ENCODE data around the gene THSD7B. TPM values are rescaled to one million over a fixed set of nuclear protein-coding genes. Genes with fewer than 3 reads are reported as not detected.
"Not testable (repeated sequence)": the region's sequence is repeated elsewhere in the genome, so short reads cannot be mapped to it uniquely, and the experiment has no call there.

Gene THSD7B
- total and polyA plus RNA-seq, 3 experiments from 2014 or later, result not detected

DNA sequence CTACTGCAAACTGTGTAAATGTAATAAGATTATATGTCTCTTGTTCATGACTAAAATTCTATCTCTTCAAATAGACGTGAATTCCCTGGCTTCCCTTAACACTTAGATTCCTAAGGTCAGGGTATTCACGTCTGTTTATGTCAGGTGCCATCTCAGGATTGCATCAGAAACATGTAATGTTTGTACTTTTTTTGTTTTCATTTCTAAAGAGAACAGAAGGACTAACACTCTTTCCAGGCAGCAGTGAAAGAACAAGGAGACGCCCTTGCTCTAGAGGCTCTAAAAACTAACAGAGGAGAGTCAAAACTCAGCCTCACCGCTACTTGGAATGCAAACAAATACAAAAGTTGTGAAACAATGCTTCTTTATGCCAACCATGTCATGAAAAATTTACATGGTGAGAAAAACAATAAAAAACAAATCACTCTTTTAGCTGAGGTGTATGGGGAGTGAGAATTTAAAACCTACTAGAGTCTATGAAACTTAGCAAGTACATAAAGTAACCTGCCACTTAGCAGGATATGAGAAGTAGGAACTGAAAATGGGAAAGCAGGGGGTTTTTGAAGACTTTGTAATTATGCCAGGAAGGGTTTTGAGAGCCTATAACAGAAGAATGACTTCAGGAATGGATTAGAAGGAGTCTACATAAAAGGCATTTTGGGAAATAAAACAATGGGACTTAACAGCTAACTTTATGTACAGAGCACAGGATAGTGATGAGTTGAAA, 522.7 kb downstream of the THSD7B start:
- no peaks in the 10 kb centered on the region for H3K9me3 ChIP-seq (ENCODE audit: low read length)
- no peak for DNase-seq
- peaks cover 0 to 2% of the 10 kb centered on the region in 2 donors for H3K27me3 Mint-ChIP-seq
- no peak overlapping the region for H3K4me3 ChIP-seq (ENCODE audit: low read length)
- CTCF ChIA-PET, result no interaction called here
- H3K4me3 Mint-ChIP-seq, result no peak overlapping the region
- H3K9me3 Mint-ChIP-seq, result peaks cover 0 to 9% (median 7%) of the 10 kb centered on the region in 5 donors
- no peaks in the 10 kb centered on the region for H3K27me3 ChIP-seq (ENCODE audit: insufficient read depth, low read length, poor library complexity, severe bottlenecking)
- no peaks in the 10 kb centered on the region for H3K4me1 Mint-ChIP-seq
- H3K27ac Mint-ChIP-seq, result no peak overlapping the region
- H3K36me3 ChIP-seq (ENCODE audit: insufficient read depth, low read length), result no peaks in the 10 kb centered on the region
- no peaks in the 10 kb centered on the region for H3K4me1 ChIP-seq (ENCODE audit: insufficient read depth, low read length)
- POLR2A ChIA-PET, result no interaction called here
- no peak overlapping the region for H3K27ac ChIP-seq (ENCODE audit: low read depth, low read length)
- H3K36me3 Mint-ChIP-seq, result no peaks in the 10 kb centered on the region

DNA sequence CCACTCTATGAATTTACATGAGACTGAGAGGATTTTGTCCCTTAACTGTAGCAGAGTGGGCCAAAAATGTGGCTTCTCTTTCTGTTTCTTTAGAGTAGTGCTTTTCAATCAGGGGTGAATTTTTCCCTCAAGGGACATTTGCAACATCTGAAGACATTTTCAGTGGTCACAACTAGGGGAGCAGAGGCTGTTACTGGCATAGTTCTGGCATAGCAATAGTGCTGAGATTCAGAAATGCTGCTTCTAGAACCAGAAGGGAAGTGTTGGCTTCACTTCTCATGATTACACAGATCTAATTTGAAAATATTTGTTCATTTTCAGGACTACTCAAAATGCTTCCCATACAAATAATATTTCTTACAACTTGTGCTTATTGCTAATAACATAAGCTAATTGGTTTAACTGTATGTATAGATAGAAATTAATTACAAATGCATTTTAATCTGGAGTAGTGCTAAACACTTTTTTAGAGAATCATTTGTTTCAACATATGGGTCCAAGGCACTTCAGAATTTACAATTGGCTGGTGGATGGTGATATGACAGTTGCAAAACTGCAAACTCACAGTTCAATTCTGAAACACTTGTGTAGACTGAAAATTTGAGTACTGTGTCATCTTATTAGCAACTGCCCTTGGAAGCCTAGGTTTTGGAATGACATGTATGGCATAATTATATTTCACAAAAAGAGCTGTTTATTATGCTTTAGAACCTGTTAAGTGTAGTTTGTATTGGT, 526.7 kb downstream of the THSD7B start:
- H3K27me3 Mint-ChIP-seq, result peaks cover 0 to 2% of the 10 kb centered on the region in 2 donors

GRCh38 chr2:137298377-137298776, 533.0 kb downstream of the THSD7B start:
- H3K9me3 Mint-ChIP-seq, result peaks cover 0 to 6% (median 3%) of the 10 kb centered on the region in 5 donors
- ChIA-PET CTCF (no interaction called here), POLR2A (no interaction called here)
- H3K4me3 Mint-ChIP-seq, result no peak overlapping the region
- H3K36me3 Mint-ChIP-seq, result no peaks in the 10 kb centered on the region
- H3K27me3 Mint-ChIP-seq, result no peaks in the 10 kb centered on the region
- H3K27ac ChIP-seq (ENCODE audit: low read depth, low read length), result no peak overlapping the region
- no peaks in the 10 kb centered on the region for H3K27me3 ChIP-seq (ENCODE audit: insufficient read depth, low read length, poor library complexity, severe bottlenecking)
- no peaks in the 10 kb centered on the region for H3K36me3 ChIP-seq (ENCODE audit: insufficient read depth, low read length)
- H3K4me1 Mint-ChIP-seq, result no peaks in the 10 kb centered on the region
- H3K4me1 ChIP-seq (ENCODE audit: insufficient read depth, low read length), result no peaks in the 10 kb centered on the region
- H3K27ac Mint-ChIP-seq, result no peak overlapping the region
- no peak for DNase-seq
- no peak overlapping the region for H3K4me3 ChIP-seq (ENCODE audit: low read length)
- H3K9me3 ChIP-seq (ENCODE audit: low read length), result no peaks in the 10 kb centered on the region

More for the DNA sequence above, 526.7 kb downstream of the THSD7B start:
- Mint-ChIP-seq H3K36me3 (no peaks in the 10 kb centered on the region), H3K4me1 (no peaks in the 10 kb centered on the region), H3K9me3 (peaks cover 0 to 3% (median 0%) of the 10 kb centered on the region in 5 donors), H3K4me3 (no peak overlapping the region), H3K27ac (no peak overlapping the region)
- Histone ChIP-seq H3K36me3 (ENCODE audit: insufficient read depth, low read length) (no peaks in the 10 kb centered on the region), H3K4me1 (ENCODE audit: insufficient read depth, low read length) (no peaks in the 10 kb centered on the region), H3K27me3 (ENCODE audit: insufficient read depth, low read length, poor library complexity, severe bottlenecking) (no peaks in the 10 kb centered on the region), H3K4me3 (ENCODE audit: low read length) (no peak overlapping the region), H3K27ac (ENCODE audit: low read depth, low read length) (no peak overlapping the region), H3K9me3 (ENCODE audit: low read length) (no peaks in the 10 kb centered on the region)
- DNase-seq, result no peak
- ChIA-PET POLR2A (no interaction called here), CTCF (no interaction called here)

DNA sequence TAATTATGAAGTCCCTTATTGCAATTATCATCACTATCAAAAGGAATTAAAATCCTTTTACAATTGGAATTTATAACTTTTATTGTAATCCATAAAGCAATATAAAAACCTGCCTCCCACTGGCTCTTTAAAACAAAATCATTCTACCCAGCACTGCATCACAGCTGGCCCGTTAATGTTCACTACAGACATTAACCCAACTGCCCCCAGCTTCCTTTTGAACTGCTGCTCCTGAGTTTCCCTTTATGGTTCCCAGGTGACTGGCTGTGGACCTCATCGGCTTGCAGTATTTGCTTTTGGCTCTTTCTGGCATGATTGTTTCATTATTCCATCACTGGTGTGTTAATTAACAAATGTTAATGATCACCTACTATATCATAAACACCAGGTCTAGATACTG, 535.6 kb downstream of the THSD7B start:
- no peak overlapping the region for H3K27ac Mint-ChIP-seq
- Histone ChIP-seq H3K27ac (ENCODE audit: low read depth, low read length) (no peak overlapping the region), H3K4me1 (ENCODE audit: insufficient read depth, low read length) (no peaks in the 10 kb centered on the region), H3K36me3 (ENCODE audit: insufficient read depth, low read length) (no peaks in the 10 kb centered on the region), H3K27me3 (ENCODE audit: insufficient read depth, low read length, poor library complexity, severe bottlenecking) (no peaks in the 10 kb centered on the region), H3K4me3 (ENCODE audit: low read length) (no peak overlapping the region), H3K9me3 (ENCODE audit: low read length) (no peaks in the 10 kb centered on the region)
- no peaks in the 10 kb centered on the region for H3K27me3 Mint-ChIP-seq
- CTCF ChIA-PET, result no interaction called here
- no peak overlapping the region for H3K4me3 Mint-ChIP-seq
- no peaks in the 10 kb centered on the region for H3K4me1 Mint-ChIP-seq
- no peaks in the 10 kb centered on the region for H3K36me3 Mint-ChIP-seq
- H3K9me3 Mint-ChIP-seq, result peaks cover 0 to 6% (median 3%) of the 10 kb centered on the region in 5 donors
- POLR2A ChIA-PET, result no interaction called here
- DNase-seq, result no peak

- ChIA-PET POLR2A (no interaction called here), CTCF (no interaction called here)
- Mint-ChIP-seq H3K4me3 (no peak overlapping the region), H3K27ac (no peak overlapping the region), H3K27me3 (no peaks in the 10 kb centered on the region), H3K4me1 (no peaks in the 10 kb centered on the region), H3K36me3 (no peaks in the 10 kb centered on the region), H3K9me3 (peaks cover 0 to 5% (median 0%) of the 10 kb centered on the region in 5 donors)
- Histone ChIP-seq H3K4me1 (ENCODE audit: insufficient read depth, low read length) (no peaks in the 10 kb centered on the region), H3K27ac (ENCODE audit: low read depth, low read length) (no peak overlapping the region), H3K27me3 (ENCODE audit: insufficient read depth, low read length, poor library complexity, severe bottlenecking) (no peaks in the 10 kb centered on the region), H3K4me3 (ENCODE audit: low read length) (no peak overlapping the region), H3K36me3 (ENCODE audit: insufficient read depth, low read length) (no peaks in the 10 kb centered on the region), H3K9me3 (ENCODE audit: low read length) (no peaks in the 10 kb centered on the region)
- no peak for DNase-seq
Observed at GRCh38 chr2:137302957-137303356, 537.6 kb downstream of the THSD7B start.

GRCh38 chr2:137316075-137316474, 550.7 kb downstream of the THSD7B start:
- CTCF ChIA-PET, result no interaction called here
- no peaks in the 10 kb centered on the region for H3K9me3 ChIP-seq (ENCODE audit: low read length)
- Mint-ChIP-seq H3K27me3 (peaks cover 0 to 2% of the 10 kb centered on the region in 2 donors), H3K9me3 (peaks cover 2 to 7% (median 5%) of the 10 kb centered on the region in 5 donors), H3K4me3 (no peak overlapping the region), H3K27ac (no peak overlapping the region), H3K36me3 (no peaks in the 10 kb centered on the region), H3K4me1 (no peaks in the 10 kb centered on the region)
- no peaks in the 10 kb centered on the region for H3K27me3 ChIP-seq (ENCODE audit: insufficient read depth, low read length, poor library complexity, severe bottlenecking)
- H3K4me1 ChIP-seq (ENCODE audit: insufficient read depth, low read length), result no peaks in the 10 kb centered on the region
- no peak for DNase-seq
- no peak overlapping the region for H3K4me3 ChIP-seq (ENCODE audit: low read length)
- no peaks in the 10 kb centered on the region for H3K36me3 ChIP-seq (ENCODE audit: insufficient read depth, low read length)
- H3K27ac ChIP-seq (ENCODE audit: low read depth, low read length), result no peak overlapping the region
- POLR2A ChIA-PET, result no interaction called here

- ChIA-PET POLR2A (no interaction called here), CTCF (no interaction called here)
- DNase-seq, result no peak
- Histone ChIP-seq H3K9me3 (ENCODE audit: low read length) (no peaks in the 10 kb centered on the region), H3K36me3 (ENCODE audit: insufficient read depth, low read length) (no peaks in the 10 kb centered on the region), H3K4me1 (ENCODE audit: insufficient read depth, low read length) (no peaks in the 10 kb centered on the region), H3K27me3 (ENCODE audit: insufficient read depth, low read length, poor library complexity, severe bottlenecking) (no peaks in the 10 kb centered on the region), H3K27ac (ENCODE audit: low read depth, low read length) (no peak overlapping the region), H3K4me3 (ENCODE audit: low read length) (no peak overlapping the region)
- Mint-ChIP-seq H3K4me3 (no peak overlapping the region), H3K27ac (no peak overlapping the region), H3K4me1 (no peaks in the 10 kb centered on the region), H3K27me3 (peaks cover 0 to 2% of the 10 kb centered on the region in 2 donors), H3K9me3 (peaks cover 0 to 5% (median 4%) of the 10 kb centered on the region in 5 donors), H3K36me3 (no peaks in the 10 kb centered on the region)
Observed at GRCh38 chr2:137321566-137321965, 556.2 kb downstream of the THSD7B start.

DNA sequence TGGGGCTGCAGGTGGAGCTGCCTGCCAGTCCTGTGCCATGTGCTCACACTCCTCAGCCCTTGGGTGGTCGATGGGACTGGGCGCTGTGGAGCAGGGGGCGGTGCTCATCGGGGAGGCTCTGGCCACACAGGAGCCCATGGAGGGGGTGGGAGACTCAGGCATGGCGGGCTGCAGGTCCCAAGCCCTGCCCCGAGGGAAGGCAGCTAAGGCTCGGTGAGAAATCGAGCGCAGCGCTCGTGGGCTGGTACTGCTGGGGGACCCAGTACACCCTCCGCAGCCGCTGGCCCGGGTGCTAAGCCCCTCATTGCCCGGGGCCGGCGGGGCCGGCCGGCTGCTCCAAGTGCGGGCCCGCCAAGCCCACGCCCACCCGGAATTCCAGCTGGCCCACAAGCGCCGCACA, 566.2 kb downstream of the THSD7B start:
- CTCF ChIA-PET; H3K4me3 ChIP-seq (ENCODE audit: low read length); H3K4me1 Mint-ChIP-seq; H3K4me3 Mint-ChIP-seq; H3K36me3 Mint-ChIP-seq; H3K9me3 ChIP-seq (ENCODE audit: low read length); DNase-seq; H3K27ac Mint-ChIP-seq; H3K27me3 ChIP-seq (ENCODE audit: insufficient read depth, low read length, poor library complexity, severe bottlenecking); H3K27ac ChIP-seq (ENCODE audit: low read depth, low read length); H3K27me3 Mint-ChIP-seq; H3K4me1 ChIP-seq (ENCODE audit: insufficient read depth, low read length); POLR2A ChIA-PET; H3K36me3 ChIP-seq (ENCODE audit: insufficient read depth, low read length); H3K9me3 Mint-ChIP-seq: not testable (repeated sequence)
